A549 (cell line): ENCODE results near the gene NPFFR1.

Experiments
- BHLHE40 ChIP-seq: IDR thresholded peaks from 2 replicates; pipeline ENCODE4 v1.6.1; 2012; ENCODE audit warnings: low read depth, low read length, inconsistent platforms
- CBX2 ChIP-seq: fragments of 200-600 bp; sonication (generic); IDR thresholded peaks from 2 replicates; pipeline ENCODE4 v1.6.1; 2016; ENCODE audit warnings: low read depth, mild to moderate bottlenecking, borderline replicate concordance
- CTCF ChIP-seq: fragments of >200 bp; sonication (Bioruptor Twin); formaldehyde crosslinking; IDR thresholded peaks from 3 replicates; pipeline ENCODE4 v1.5.1; 2016
- EP300 ChIP-seq, 2 experiments: fragments of >200 bp; sonication (Bioruptor Twin); formaldehyde crosslinking; IDR thresholded peaks; 2 replicates in 1 of 2; 3 replicates in 1 of 2; pipeline ENCODE4 v1.6.1; 2016 to 2017
- NR3C1 ChIP-seq: fragments of >200 bp; sonication (Bioruptor Twin); formaldehyde crosslinking; IDR thresholded peaks from 3 replicates; pipeline ENCODE4 v1.6.1; 2017
- POLR2A ChIP-seq: IDR thresholded peaks from 2 replicates; pipeline ENCODE4 v1.6.1; 2012; ENCODE audit warnings: mild to moderate bottlenecking, low read length
- RAD21 ChIP-seq, 2 experiments: fragments of >200 bp in 1 of 2; sonication (Bioruptor Twin) in 1 of 2; formaldehyde crosslinking in 1 of 2; IDR thresholded peaks in 1 of 2; conservative IDR thresholded peaks in 1 of 2; 2 replicates in 1 of 2; 3 replicates in 1 of 2; pipeline ENCODE4 v1.6.1; 2012 to 2018; ENCODE audit warnings: inconsistent platforms in 1 of 2
- SREBF2 ChIP-seq: fragments of 450-650 bp; IDR thresholded peaks from 2 replicates; pipeline ENCODE4 v1.6.1; 2014; ENCODE audit warnings: mild to moderate bottlenecking, moderate library complexity
- TP53 ChIP-seq: fragments of 250-450 bp; sonication (Bioruptor Pico); IDR thresholded peaks from 2 replicates; pipeline ENCODE4 v1.5.0; 2021; ENCODE audit warnings: mild to moderate bottlenecking, moderate library complexity
- USF2 ChIP-seq: fragments of 450-650 bp; IDR thresholded peaks from 2 replicates; pipeline ENCODE4 v1.6.1; 2014; ENCODE audit warnings: antibody characterized with exemption

- TF ChIP-seq EP300 (IDR thresholded peaks at IDR 0.05) (no peak), CTCF (no peak), CBX2 (no peak), RAD21 (conservative IDR thresholded peaks at IDR 0.05 in 1 of 2, IDR thresholded peaks at IDR 0.05 in 1 of 2) (no peak), NR3C1 (no peak), POLR2A (no peak), TP53 (no peak), SREBF2 (no peak), USF2 (no peak), BHLHE40 (no peak)
These were observed 41.4 kb upstream of the NPFFR1 start for GRCh38 chr10:70324951-70325781.
